Fibroblast of lung (primary cell): ENCODE data around the gene EXOSC10.

Experiments
- EZH2 ChIP-seq: IDR thresholded peaks from 2 replicates; pipeline ENCODE4 v1.5.1; 2012; ENCODE audit warnings: low read length, control low read depth, mild to moderate bottlenecking; ENCODE audit errors: missing control alignments
- TF ChIP-seq, protein P1 (sequence below), 2 donors: IDR thresholded peaks in 1 of 2; conservative IDR thresholded peaks in 1 of 2; 1 replicate in 1 of 2; 2 replicates in 1 of 2; pipeline ENCODE4 v1.5.1; 2011 to 2012; ENCODE audit warnings: low read length in 2 of 2, control low read depth in 1 of 2, inconsistent platforms in 1 of 2, low read depth in 1 of 2, mild to moderate bottlenecking in 1 of 2

DNA sequence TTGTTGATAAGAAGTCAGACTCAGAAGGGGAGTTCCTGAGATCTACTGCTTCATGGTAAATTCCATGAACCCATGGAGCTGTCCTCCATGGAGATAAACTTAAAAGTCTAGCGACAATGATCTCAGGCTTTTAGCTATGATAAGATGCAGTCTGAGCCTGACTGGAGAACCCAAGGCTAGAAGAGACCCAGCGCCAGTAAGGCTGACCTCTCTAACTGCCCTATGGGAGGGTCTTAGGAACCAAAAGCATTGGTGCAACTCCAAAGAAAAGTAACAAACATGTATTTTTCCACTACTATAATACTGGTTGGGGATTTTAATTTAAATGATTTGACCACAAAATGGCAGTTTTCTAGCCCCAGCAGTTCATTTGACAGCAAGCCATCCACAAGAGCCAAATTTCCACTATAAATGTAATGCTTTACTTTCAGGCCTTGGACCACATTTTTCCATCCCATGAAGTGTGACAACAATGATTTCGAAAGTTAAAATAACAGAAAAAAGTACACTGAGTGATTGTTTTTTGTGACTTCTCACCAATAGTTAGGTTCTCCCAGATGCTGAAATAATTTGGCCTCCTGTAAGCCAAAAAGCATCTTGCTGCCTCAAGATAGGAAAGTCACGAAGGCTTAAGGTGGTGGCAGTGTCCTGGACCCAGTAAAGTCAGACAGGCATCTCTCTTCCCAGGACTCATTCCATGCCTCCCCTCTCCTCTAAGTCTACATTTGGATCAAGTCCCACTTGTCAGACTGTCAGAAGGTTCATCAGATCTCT, 43.1 kb upstream of the EXOSC10 start:
- TF ChIP-seq, protein P1, sequence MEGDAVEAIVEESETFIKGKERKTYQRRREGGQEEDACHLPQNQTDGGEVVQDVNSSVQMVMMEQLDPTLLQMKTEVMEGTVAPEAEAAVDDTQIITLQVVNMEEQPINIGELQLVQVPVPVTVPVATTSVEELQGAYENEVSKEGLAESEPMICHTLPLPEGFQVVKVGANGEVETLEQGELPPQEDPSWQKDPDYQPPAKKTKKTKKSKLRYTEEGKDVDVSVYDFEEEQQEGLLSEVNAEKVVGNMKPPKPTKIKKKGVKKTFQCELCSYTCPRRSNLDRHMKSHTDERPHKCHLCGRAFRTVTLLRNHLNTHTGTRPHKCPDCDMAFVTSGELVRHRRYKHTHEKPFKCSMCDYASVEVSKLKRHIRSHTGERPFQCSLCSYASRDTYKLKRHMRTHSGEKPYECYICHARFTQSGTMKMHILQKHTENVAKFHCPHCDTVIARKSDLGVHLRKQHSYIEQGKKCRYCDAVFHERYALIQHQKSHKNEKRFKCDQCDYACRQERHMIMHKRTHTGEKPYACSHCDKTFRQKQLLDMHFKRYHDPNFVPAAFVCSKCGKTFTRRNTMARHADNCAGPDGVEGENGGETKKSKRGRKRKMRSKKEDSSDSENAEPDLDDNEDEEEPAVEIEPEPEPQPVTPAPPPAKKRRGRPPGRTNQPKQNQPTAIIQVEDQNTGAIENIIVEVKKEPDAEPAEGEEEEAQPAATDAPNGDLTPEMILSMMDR (conservative IDR thresholded peaks at IDR 0.05 in 1 of 2, IDR thresholded peaks at IDR 0.05 in 1 of 2; ENCODE audit: low read depth in 1 of 2, low read length in 2 of 2): no peak
- TF ChIP-seq EZH2: no peak
